Gastrocnemius medialis (tissue), 4 donors: ENCODE results near the gene C3. TPM values are rescaled to one million over a fixed set of nuclear protein-coding genes. Genes with fewer than 3 reads are reported as not detected.

Experiments
- ATAC-seq, 2 donors: fragments of 150-250 bp; one replicate each; pipeline ENCODE4 v1.9.1; 2016
- DNase-seq, 2 donors: peaks; one replicate each; pipeline ENCODE4 v3.0.0-alpha.2; 2019
- H3K27ac ChIP-seq, 4 donors: fragments of 200-600 bp; sonication (generic); 1 replicate in 1 of 4; 2 replicates in 3 of 4; pipeline ENCODE4 v1.5.1; 2016 to 2018; ENCODE audit warnings: mild to moderate bottlenecking in 2 of 4, moderate library complexity in 1 of 4
- H3K27me3 ChIP-seq, 3 donors: fragments of 200-600 bp; sonication (generic) in 2 of 3; 1 replicate in 1 of 3; 2 replicates in 2 of 3; pipeline versions ENCODE4 v1.5.1 to v1.6.0; 2016 to 2019; ENCODE audit warnings: mild to moderate bottlenecking in 1 of 3, moderate library complexity in 1 of 3
- H3K36me3 ChIP-seq, 2 donors: fragments of 200-600 bp; sonication (generic) in 1 of 2; one replicate each; pipeline ENCODE4 v1.5.1; 2017 to 2018
- H3K4me1 ChIP-seq, 2 donors: fragments of 200-600 bp; sonication (generic) in 1 of 2; one replicate each; pipeline ENCODE4 v1.5.1; 2016 to 2017; ENCODE audit warnings: mild to moderate bottlenecking in 2 of 2
- H3K4me3 ChIP-seq, 4 donors: fragments of 200-600 bp; sonication (generic) in 3 of 4; 1 replicate in 1 of 4; 2 replicates in 3 of 4; pipeline ENCODE4 v1.5.1; 2016 to 2019; ENCODE audit warnings: mild to moderate bottlenecking in 2 of 4
- H3K9me3 ChIP-seq, 3 donors: fragments of 200-600 bp; sonication (generic) in 2 of 3; 1 replicate in 1 of 3; 2 replicates in 2 of 3; pipeline ENCODE4 v1.5.1; 2016 to 2019
- CTCF ChIP-seq, 5 experiments: fragments of 450-650 bp in 3 of 5; fragments of 200-600 bp in 2 of 5; sonication (generic) in 2 of 5; IDR thresholded peaks in 4 of 5; conservative IDR thresholded peaks in 1 of 5; 1 replicate in 4 of 5; 2 replicates in 1 of 5; pipeline ENCODE4 v1.5.1; 2016 to 2019; ENCODE audit warnings: antibody characterized with exemption in 5 of 5, mild to moderate bottlenecking in 3 of 5, moderate library complexity in 3 of 5
- POLR2A ChIP-seq, 2 donors: fragments of 450-650 bp; IDR thresholded peaks; one replicate each; pipeline ENCODE4 v1.6.1; 2017; ENCODE audit warnings: antibody characterized with exemption in 2 of 2, mild to moderate bottlenecking in 2 of 2, moderate library complexity in 2 of 2
- in situ Hi-C, 4 donors: fragments of 200-750 bp; cut with MboI; loops; one replicate each; pipeline versions ENCODE4 v1.15.0 to v1.8.0; 2017; ENCODE audit warnings: low sequenced_read_pairs in 4 of 4
- intact Hi-C: fragments of 100-400 bp; cut with DNase I; formaldehyde crosslinking; loops from one replicate; pipeline ENCODE4 v1.15.1; 2023; ENCODE audit warnings: low total_unique reads
- total RNA-seq, 4 donors: library from RNA; depleted of rRNA; stranded (reverse); fragments of >200 nt; gene quantifications; one replicate each; pipeline versions ENCODE4 v1.1.0 to v1.2.3, GENCODE V29; 2016

The C3 gene
- total RNA-seq, 4 donors from 2014 or later = 25.9 to 121 (median 70.6) TPM

GRCh38 chr19:6744381-6745301 lies 24.2 kb upstream of the C3 start:
- intact Hi-C loops (no loop called here), in situ Hi-C loops (loop anchor here in 2 of 4 donors (25.0 kb wide), 2 partner anchors 232 to 357 kb away; partner anchors contain the start of genes GTF2F1 (in 1 of the 2), PSPN (in 1 of the 2) and TUBB4A (in 1 of the 2))
- no peak for TF ChIP-seq POLR2A (IDR thresholded peaks at IDR 0.05)
- no peak for TF ChIP-seq CTCF (IDR thresholded peaks at IDR 0.05 in 4 of 5, conservative IDR thresholded peaks at IDR 0.05 in 1 of 5)
- H3K4me3 ChIP-seq = peak overlapping the region; percentile 37 to 53 (median 40)
- peak overlapping the region; percentile 96 to 100 (median 98) for H3K27ac ChIP-seq
- peak; percentile 55 to 73 for ATAC-seq
- H3K4me1 ChIP-seq = peaks cover 57 to 69% of the 10 kb centered on the region in 2 donors
- no peaks in the 10 kb centered on the region for H3K27me3 ChIP-seq
- peaks cover 0 to 61% of the 10 kb centered on the region in 2 donors for H3K36me3 ChIP-seq
- peak; percentile 79 to 91 for DNase-seq
- H3K9me3 ChIP-seq = no peaks in the 10 kb centered on the region

- DNase-seq (no peak), ATAC-seq (no peak)
- no peaks in the 10 kb centered on the region for H3K9me3 ChIP-seq
- H3K27ac ChIP-seq = peak overlapping the region; percentile 96 to 100 (median 98)
- peaks cover 0 to 53% of the 10 kb centered on the region in 2 donors for H3K36me3 ChIP-seq
- intact Hi-C loops (no loop called here), in situ Hi-C loops (loop anchor here in 2 of 4 donors (25.0 kb wide), 2 partner anchors 232 to 357 kb away; partner anchors contain the start of genes GTF2F1 (in 1 of the 2), PSPN (in 1 of the 2) and TUBB4A (in 1 of the 2))
- peak overlapping the region in 3 of 4 donors; percentile 37 to 53 (median 37) for H3K4me3 ChIP-seq
- no peaks in the 10 kb centered on the region for H3K27me3 ChIP-seq
- peaks cover 59 to 72% of the 10 kb centered on the region in 2 donors for H3K4me1 ChIP-seq
- TF ChIP-seq POLR2A (IDR thresholded peaks at IDR 0.05) (no peak), CTCF (IDR thresholded peaks at IDR 0.05 in 4 of 5, conservative IDR thresholded peaks at IDR 0.05 in 1 of 5) (no peak)
These were observed 23.4 kb upstream of the C3 start for GRCh38 chr19:6743714-6744380.

- ATAC-seq = no peak
- TF ChIP-seq CTCF (IDR thresholded peaks at IDR 0.05 in 4 of 5, conservative IDR thresholded peaks at IDR 0.05 in 1 of 5) = no peak
- no peak for TF ChIP-seq POLR2A (IDR thresholded peaks at IDR 0.05)
- H3K4me1 ChIP-seq = peaks cover 59 to 71% of the 10 kb centered on the region in 2 donors
- intact Hi-C loops (no loop called here), in situ Hi-C loops (loop anchor here in 2 of 4 donors (25.0 kb wide), 2 partner anchors 231 to 356 kb away; partner anchors contain the start of genes GTF2F1 (in 1 of the 2), PSPN (in 1 of the 2) and TUBB4A (in 1 of the 2))
- H3K27ac ChIP-seq = peak overlapping the region; percentile 96 to 100 (median 98)
- DNase-seq = no peak
- H3K4me3 ChIP-seq = no peak overlapping the region
- H3K9me3 ChIP-seq = no peaks in the 10 kb centered on the region
- H3K27me3 ChIP-seq = no peaks in the 10 kb centered on the region
- peaks cover 0 to 47% of the 10 kb centered on the region in 2 donors for H3K36me3 ChIP-seq
These were observed 22.6 kb upstream of the C3 start for GRCh38 chr19:6743066-6743465.

- in situ Hi-C loops (loop anchor here in 2 of 4 donors (25.0 kb wide), 2 partner anchors 228 to 353 kb away; partner anchors contain the start of genes GTF2F1 (in 1 of the 2), PSPN (in 1 of the 2) and TUBB4A (in 1 of the 2)), intact Hi-C loops (no loop called here)
- peak overlapping the region; percentile 79 to 98 (median 88) for H3K4me3 ChIP-seq
- H3K36me3 ChIP-seq = peaks cover 0 to 24% of the 10 kb centered on the region in 2 donors
- H3K9me3 ChIP-seq = no peaks in the 10 kb centered on the region
- no peak for ATAC-seq
- H3K4me1 ChIP-seq = peaks cover 66 to 78% of the 10 kb centered on the region in 2 donors
- TF ChIP-seq CTCF (IDR thresholded peaks at IDR 0.05 in 4 of 5, conservative IDR thresholded peaks at IDR 0.05 in 1 of 5) (no peak), POLR2A (IDR thresholded peaks at IDR 0.05) (no peak)
- DNase-seq = peak in 1 of 2 donors; percentile 37
- H3K27me3 ChIP-seq = no peaks in the 10 kb centered on the region
- H3K27ac ChIP-seq = peak overlapping the region; percentile 96 to 100 (median 98)
These were observed 20.3 kb upstream of the C3 start for GRCh38 chr19:6740589-6741343.
